ENCODE data around the gene N4BP2L2. TPM values are rescaled to one million over a fixed set of nuclear protein-coding genes. Genes with fewer than 3 reads are reported as not detected.

The N4BP2L2 gene
- total and polyA plus RNA-seq, 5 donors, result 63.2 to 180 (median 151) TPM

- Histone ChIP-seq H3K27ac (ENCODE audit: low read length) (no peak overlapping the region), H3K27me3 (ENCODE audit: control insufficient read depth, insufficient read depth) (no peaks in the 10 kb centered on the region), H3K4me3 (ENCODE audit: low read length) (no peak overlapping the region), H3K4me1 (ENCODE audit: control insufficient read depth, insufficient read depth, low read length) (no peaks in the 10 kb centered on the region), H3K9me3 (ENCODE audit: control insufficient read depth, low read length) (no peaks in the 10 kb centered on the region)
- ATAC-seq (no peak), DNase-seq (no peak)
- intact Hi-C loops (cut with DNase I), result no loop called here
- 85% methylated on average over 4 of the region's 4 CpGs for WGBS
These were observed 99.7 kb downstream of the N4BP2L2 start for GRCh38 chr13:32438871-32439270.

GRCh38 chr13:32432856-32433255 is 105.7 kb downstream of the N4BP2L2 start:
- no peak overlapping the region for H3K27ac ChIP-seq (ENCODE audit: low read length)
- H3K4me1 ChIP-seq (ENCODE audit: control insufficient read depth, insufficient read depth, low read length), result no peaks in the 10 kb centered on the region
- H3K9me3 ChIP-seq (ENCODE audit: control insufficient read depth, low read length), result no peaks in the 10 kb centered on the region
- no peak for DNase-seq
- WGBS, result 69% methylated on average over 3 of the region's 3 CpGs
- no peak overlapping the region for H3K4me3 ChIP-seq (ENCODE audit: low read length)
- intact Hi-C loops (cut with DNase I), result no loop called here
- ATAC-seq, result no peak
- no peaks in the 10 kb centered on the region for H3K27me3 ChIP-seq (ENCODE audit: control insufficient read depth, insufficient read depth)

GRCh38 chr13:32431361-32431760 is 107.2 kb downstream of the N4BP2L2 start:
- Histone ChIP-seq H3K27ac (ENCODE audit: low read length) (no peak overlapping the region), H3K9me3 (ENCODE audit: control insufficient read depth, low read length) (no peaks in the 10 kb centered on the region), H3K27me3 (ENCODE audit: control insufficient read depth, insufficient read depth) (no peaks in the 10 kb centered on the region), H3K4me3 (ENCODE audit: low read length) (no peak overlapping the region), H3K4me1 (ENCODE audit: control insufficient read depth, insufficient read depth, low read length) (peaks cover 3% of the 10 kb centered on the region)
- ATAC-seq (no peak), DNase-seq (no peak)
- intact Hi-C loops (cut with DNase I), result no loop called here
- WGBS, result 89% methylated on average over 5 of the region's 5 CpGs

- no peak for ATAC-seq
- Histone ChIP-seq H3K27ac (ENCODE audit: low read length) (no peak overlapping the region), H3K4me3 (ENCODE audit: low read length) (no peak overlapping the region), H3K9me3 (ENCODE audit: control insufficient read depth, low read length) (no peaks in the 10 kb centered on the region), H3K4me1 (ENCODE audit: control insufficient read depth, insufficient read depth, low read length) (peaks cover 5% of the 10 kb centered on the region), H3K27me3 (ENCODE audit: control insufficient read depth, insufficient read depth) (no peaks in the 10 kb centered on the region)
- DNase-seq, result no peak
- 63% methylated on average over 6 of the region's 6 CpGs for WGBS
- intact Hi-C loops (cut with DNase I), result no loop called here
These were observed 108.4 kb downstream of the N4BP2L2 start for GRCh38 chr13:32430018-32430747.

- Histone ChIP-seq H3K9me3 (ENCODE audit: control insufficient read depth, low read length) (no peaks in the 10 kb centered on the region), H3K4me3 (ENCODE audit: low read length) (no peak overlapping the region), H3K27me3 (ENCODE audit: control insufficient read depth, insufficient read depth) (no peaks in the 10 kb centered on the region), H3K27ac (ENCODE audit: low read length) (no peak overlapping the region), H3K4me1 (ENCODE audit: control insufficient read depth, insufficient read depth, low read length) (peaks cover 5% of the 10 kb centered on the region)
- DNase-seq (no peak), ATAC-seq (no peak)
- 95% methylated on average over 6 of the region's 6 CpGs for WGBS
- intact Hi-C loops (cut with DNase I), result no loop called here
These were observed 109.1 kb downstream of the N4BP2L2 start for GRCh38 chr13:32429433-32429909.

- Histone ChIP-seq H3K9me3 (ENCODE audit: control insufficient read depth, low read length) (no peaks in the 10 kb centered on the region), H3K4me3 (ENCODE audit: low read length) (peak overlapping the region; percentile 74), H3K27ac (ENCODE audit: low read length) (peak overlapping the region; percentile 4), H3K27me3 (ENCODE audit: control insufficient read depth, insufficient read depth) (no peaks in the 10 kb centered on the region), H3K4me1 (ENCODE audit: control insufficient read depth, insufficient read depth, low read length) (peaks cover 9% of the 10 kb centered on the region)
- 53% methylated on average over 9 of the region's 9 CpGs for WGBS
- ATAC-seq (peak; percentile 15 to 29), DNase-seq (no peak)
- intact Hi-C loops (cut with DNase I), result no loop called here
These were observed 109.8 kb downstream of the N4BP2L2 start for GRCh38 chr13:32428581-32429432.

GRCh38 chr13:32427852-32428580 is 110.6 kb downstream of the N4BP2L2 start, which contains the start of gene N4BP2L1:
TSS of gene N4BP2L1 (minus strand) at chr13:32428130. CDS start at chr13:32428082, 48 bp downstream.
- peaks cover 9% of the 10 kb centered on the region for H3K4me1 ChIP-seq (ENCODE audit: control insufficient read depth, insufficient read depth, low read length)
- DNase-seq (peak; percentile 67 to 88 (median 87)), ATAC-seq (peak; percentile 84 to 85)
- intact Hi-C loops (cut with DNase I), result no loop called here
- H3K4me3 ChIP-seq (ENCODE audit: low read length), result peak within 1 kb of the TSS; percentile 74
- no peaks in the 10 kb centered on the region for H3K27me3 ChIP-seq (ENCODE audit: control insufficient read depth, insufficient read depth)
- no peaks in the 10 kb centered on the region for H3K9me3 ChIP-seq (ENCODE audit: control insufficient read depth, low read length)
- peak within 1 kb of the TSS; percentile 84 for H3K27ac ChIP-seq (ENCODE audit: low read length)
- under 1% methylated on average over 40 of the region's 40 CpGs for WGBS

GRCh38 chr13:32426990-32427851 is 111.4 kb downstream of the N4BP2L2 start:
- ATAC-seq (peak; percentile 43 to 48), DNase-seq (peak; percentile 44 to 81 (median 76))
- WGBS, result 2% methylated on average over 90 of the region's 90 CpGs
- Histone ChIP-seq H3K4me3 (ENCODE audit: low read length) (peak overlapping the region; percentile 74), H3K9me3 (ENCODE audit: control insufficient read depth, low read length) (no peaks in the 10 kb centered on the region), H3K27ac (ENCODE audit: low read length) (peak overlapping the region; percentile 84), H3K4me1 (ENCODE audit: control insufficient read depth, insufficient read depth, low read length) (peaks cover 9% of the 10 kb centered on the region), H3K27me3 (ENCODE audit: control insufficient read depth, insufficient read depth) (no peaks in the 10 kb centered on the region)
- intact Hi-C loops (cut with DNase I), result no loop called here

- peaks cover 9% of the 10 kb centered on the region for H3K4me1 ChIP-seq (ENCODE audit: control insufficient read depth, insufficient read depth, low read length)
- no peaks in the 10 kb centered on the region for H3K27me3 ChIP-seq (ENCODE audit: control insufficient read depth, insufficient read depth)
- H3K27ac ChIP-seq (ENCODE audit: low read length), result peak overlapping the region; percentile 84
- peak; percentile 15 to 40 for ATAC-seq
- H3K9me3 ChIP-seq (ENCODE audit: control insufficient read depth, low read length), result no peaks in the 10 kb centered on the region
- WGBS, result 41% methylated on average over 19 of the region's 19 CpGs
- intact Hi-C loops (cut with DNase I), result no loop called here
- H3K4me3 ChIP-seq (ENCODE audit: low read length), result peak overlapping the region; percentile 74
- no peak for DNase-seq
These were observed 112.2 kb downstream of the N4BP2L2 start for GRCh38 chr13:32426191-32426989.

Measured in right cardiac atrium (tissue), 5 donors.